AG04449 (cell line): Measurements from ENCODE around the gene EIF3B.
"Not testable (repeated sequence)": the region's sequence is repeated elsewhere in the genome, so short reads cannot be mapped to it uniquely, and the experiment has no call there.

Source experiments
- CTCF ChIA-PET: fragments of 350-600 bp; formaldehyde crosslinking; extraction: SDS; loops from one replicate; lab custom pipeline; 2021; ENCODE audit warnings: antibody characterized with exemption; lab: Yijun Ruan, JAX
- POLR2A ChIA-PET: fragments of 400-600, 350-600 bp; formaldehyde crosslinking; extraction: SDS; loops from one replicate; lab custom pipeline; 2020; ENCODE audit warnings: antibody characterized with exemption, inconsistent platforms; lab: Yijun Ruan, JAX
- DNase-seq: peaks from one replicate; pipeline ENCODE4 v3.0.0-alpha.2; 2010; ENCODE audit warnings: low read depth, low spot score
- H3K4me3 ChIP-seq: 2 replicates; pipeline ENCODE4 v1.5.1; 2011; ENCODE audit warnings: low read depth, mild to moderate bottlenecking, control low read depth, low read length
- CTCF ChIP-seq: IDR thresholded peaks from one replicate; pipeline ENCODE4 v1.5.1; 2011; ENCODE audit warnings: mild to moderate bottlenecking, moderate library complexity, low read length, control low read depth, inconsistent platforms; ENCODE audit not compliant: insufficient read depth; ENCODE audit errors: missing control alignments

The EIF3B gene

GRCh38 chr7:2373646-2374045, 19.0 kb downstream of the EIF3B start:
- POLR2A ChIA-PET: no interaction called here

GRCh38 chr7:2374401-2374800, 19.8 kb downstream of the EIF3B start:
- H3K4me3 ChIP-seq: no peak overlapping the region
- ChIA-PET CTCF (interaction anchor here (1.6 kb wide), 1 partner anchor 10 kb away, joined by 8 read pairs; no protein-coding TSS in a partner anchor), POLR2A (interaction anchor here (0.6 kb wide), 1 partner anchor 9 kb away, joined by 5 read pairs; no protein-coding TSS in a partner anchor)
- TF ChIP-seq CTCF: no peak
- no peak for DNase-seq

More at GRCh38 chr7:2373646-2374045, 19.0 kb downstream of the EIF3B start:
- no peak overlapping the region for H3K4me3 ChIP-seq
- TF ChIP-seq CTCF: no peak
- DNase-seq: no peak
- CTCF ChIA-PET: interaction anchor here (1.6 kb wide), 1 partner anchor 9 kb away, joined by 8 read pairs; no protein-coding TSS in a partner anchor

- CTCF ChIA-PET: interaction anchor here (1.4 to 1.6 kb wide), 2 partner anchors 10 kb away, joined by 4 to 8 read pairs; no protein-coding TSS in a partner anchor
- H3K4me3 ChIP-seq: no peak overlapping the region
- TF ChIP-seq CTCF: no peak
- no peak for DNase-seq
- POLR2A ChIA-PET: interaction anchor here (0.6 kb wide), 1 partner anchor 10 kb away, joined by 5 read pairs; no protein-coding TSS in a partner anchor
Measured at GRCh38 chr7:2374830-2375728, 20.5 kb downstream of the EIF3B start.

- no peak for TF ChIP-seq CTCF
- ChIA-PET POLR2A (no interaction called here), CTCF (interaction anchor here (1.4 kb wide), 1 partner anchor 12 kb away, joined by 4 read pairs; no protein-coding TSS in a partner anchor)
- no peak overlapping the region for H3K4me3 ChIP-seq
- DNase-seq: no peak
Measured at GRCh38 chr7:2376351-2377154, 21.9 kb downstream of the EIF3B start.

GRCh38 chr7:2377492-2377891, 22.9 kb downstream of the EIF3B start:
- H3K4me3 ChIP-seq, POLR2A ChIA-PET, CTCF ChIA-PET, DNase-seq: not testable (repeated sequence)

- POLR2A ChIA-PET, H3K4me3 ChIP-seq, DNase-seq: not testable (repeated sequence)
- CTCF ChIA-PET: interaction anchor here (0.9 to 1.0 kb wide), 2 partner anchors 9 to 13 kb away, joined by 4 read pairs; no protein-coding TSS in a partner anchor
Measured at GRCh38 chr7:2378125-2378524, 23.5 kb downstream of the EIF3B start.
